Suprapubic skin (tissue), 4 donors: ENCODE data around the gene NR5A2. TPM values are rescaled to one million over a fixed set of nuclear protein-coding genes. Genes with fewer than 3 reads are reported as not detected.

Source experiments
- DNase-seq, 2 donors: peaks; one replicate each; pipeline ENCODE4 v3.0.0-alpha.2; 2019; ENCODE audit warnings: low spot score in 2 of 2
- H3K27ac ChIP-seq: fragments of 200-600 bp; sonication (generic); one replicate; pipeline ENCODE4 v1.5.1; 2019
- H3K27me3 ChIP-seq: fragments of 200-600 bp; sonication (generic); one replicate; pipeline ENCODE4 v1.5.1; 2019
- H3K36me3 ChIP-seq: fragments of 200-600 bp; sonication (generic); one replicate; pipeline ENCODE4 v1.5.1; 2019
- H3K4me1 ChIP-seq: fragments of 200-600 bp; sonication (generic); one replicate; pipeline ENCODE4 v1.5.1; 2019
- H3K4me3 ChIP-seq: fragments of 200-600 bp; sonication (generic); one replicate; pipeline ENCODE4 v1.5.1; 2019; ENCODE audit warnings: mild to moderate bottlenecking
- H3K9me3 ChIP-seq: fragments of 200-600 bp; sonication (generic); one replicate; pipeline ENCODE4 v1.5.1; 2019
- CTCF ChIP-seq, 2 donors: fragments of 200-600 bp in 1 of 2; fragments of 450-650 bp in 1 of 2; sonication (generic) in 1 of 2; IDR thresholded peaks; one replicate each; pipeline ENCODE4 v1.5.1; 2016 to 2019; ENCODE audit warnings: antibody characterized with exemption in 2 of 2, mild to moderate bottlenecking in 1 of 2, moderate library complexity in 1 of 2
- EP300 ChIP-seq: sonication (generic); formaldehyde crosslinking; IDR thresholded peaks from one replicate; pipeline ENCODE4 v1.6.1; 2017; ENCODE audit warnings: antibody characterized with exemption
- POLR2A ChIP-seq, 2 donors: fragments of 450-650 bp; IDR thresholded peaks; one replicate each; pipeline ENCODE4 v1.6.1; 2017; ENCODE audit warnings: antibody characterized with exemption in 2 of 2, mild to moderate bottlenecking in 2 of 2, moderate library complexity in 2 of 2
- POLR2AphosphoS5 ChIP-seq, 3 donors: sonication (generic); formaldehyde crosslinking; IDR thresholded peaks; one replicate each; pipeline ENCODE4 v1.6.1; 2017; ENCODE audit warnings: antibody characterized with exemption in 3 of 3
- WGBS: methylation state at CpG from one replicate; pipeline ENCODE4 v1.1.5; 2018; 5-methylcytosine and 5-hydroxymethylcytosine counted together
- total RNA-seq, 4 donors: library from RNA; depleted of rRNA; stranded (reverse); fragments of >200 nt; gene quantifications; one replicate each; pipeline ENCODE4 v1.1.0, GENCODE V29; 2016

NR5A2 gene
- total RNA-seq, 4 donors from 2014 or later, result 0.49 to 3.3 (median 0.96) TPM

GRCh38 chr1:200062143-200062542, 34.6 kb downstream of the NR5A2 start:
- peaks cover 20% of the 10 kb centered on the region for H3K27me3 ChIP-seq
- DNase-seq, result no peak
- TF ChIP-seq POLR2AphosphoS5 (IDR thresholded peaks at IDR 0.05) (no peak), POLR2A (IDR thresholded peaks at IDR 0.05) (no peak), EP300 (no peak), CTCF (IDR thresholded peaks at IDR 0.05) (no peak)
- WGBS, result 70% methylated on average over 2 of the region's 2 CpGs
- no peaks in the 10 kb centered on the region for H3K9me3 ChIP-seq
- H3K4me3 ChIP-seq, result no peak overlapping the region
- no peak overlapping the region for H3K27ac ChIP-seq
- H3K36me3 ChIP-seq, result no peaks in the 10 kb centered on the region
- H3K4me1 ChIP-seq, result no peaks in the 10 kb centered on the region

GRCh38 chr1:200072636-200073285, 45.3 kb downstream of the NR5A2 start:
- WGBS, result 52% methylated on average over 4 of the region's 4 CpGs
- no peak for TF ChIP-seq CTCF (IDR thresholded peaks at IDR 0.05)
- TF ChIP-seq POLR2A (IDR thresholded peaks at IDR 0.05), result no peak
- TF ChIP-seq POLR2AphosphoS5 (IDR thresholded peaks at IDR 0.05), result no peak
- Histone ChIP-seq H3K27ac (no peak overlapping the region), H3K9me3 (no peaks in the 10 kb centered on the region), H3K36me3 (no peaks in the 10 kb centered on the region), H3K4me3 (no peak overlapping the region), H3K4me1 (no peaks in the 10 kb centered on the region), H3K27me3 (peaks cover 30% of the 10 kb centered on the region)
- no peak for DNase-seq

- H3K27me3 ChIP-seq, result peaks cover 34% of the 10 kb centered on the region
Observed at GRCh38 chr1:200073286-200073637, 45.8 kb downstream of the NR5A2 start.

GRCh38 chr1:200075522-200075921, 48.0 kb downstream of the NR5A2 start:
- no peak overlapping the region for H3K27ac ChIP-seq
- 46% methylated on average over 8 of the region's 8 CpGs for WGBS
- DNase-seq, result no peak
- no peaks in the 10 kb centered on the region for H3K36me3 ChIP-seq
- no peak overlapping the region for H3K4me3 ChIP-seq
- TF ChIP-seq POLR2AphosphoS5 (IDR thresholded peaks at IDR 0.05) (no peak), POLR2A (IDR thresholded peaks at IDR 0.05) (no peak), EP300 (no peak), CTCF (IDR thresholded peaks at IDR 0.05) (no peak)
- H3K27me3 ChIP-seq, result peaks cover 25% of the 10 kb centered on the region
- no peaks in the 10 kb centered on the region for H3K9me3 ChIP-seq
- H3K4me1 ChIP-seq, result no peaks in the 10 kb centered on the region

More at GRCh38 chr1:200073286-200073637, 45.8 kb downstream of the NR5A2 start:
- 93% methylated on average over 1 of the region's 1 CpG for WGBS
- Histone ChIP-seq H3K36me3 (no peaks in the 10 kb centered on the region), H3K4me1 (no peaks in the 10 kb centered on the region), H3K4me3 (no peak overlapping the region), H3K27ac (no peak overlapping the region), H3K9me3 (no peaks in the 10 kb centered on the region)
- no peak for DNase-seq
- no peak for TF ChIP-seq CTCF (IDR thresholded peaks at IDR 0.05)
- TF ChIP-seq EP300, result no peak
- no peak for TF ChIP-seq POLR2AphosphoS5 (IDR thresholded peaks at IDR 0.05)

GRCh38 chr1:200075938-200076546, 48.5 kb downstream of the NR5A2 start:
- TF ChIP-seq POLR2AphosphoS5 (IDR thresholded peaks at IDR 0.05) (peak in 2 of 3 donors; percentile 17 to 30), EP300 (no peak)
- H3K4me3 ChIP-seq, result no peak overlapping the region
- peaks cover 22% of the 10 kb centered on the region for H3K27me3 ChIP-seq
- no peak for DNase-seq
- no peaks in the 10 kb centered on the region for H3K36me3 ChIP-seq
- H3K4me1 ChIP-seq, result no peaks in the 10 kb centered on the region
- H3K9me3 ChIP-seq, result no peaks in the 10 kb centered on the region
- WGBS, result 22% methylated on average over 9 of the region's 9 CpGs
- no peak overlapping the region for H3K27ac ChIP-seq
